H1 (cell line): ENCODE data around the gene CXorf65. TPM values are rescaled to one million over a fixed set of nuclear protein-coding genes. Genes with fewer than 3 reads are reported as not detected.

Experiments
- E2F6 ChIP-seq: IDR thresholded peaks from 2 replicates; pipeline ENCODE4 v1.6.1; 2012; ENCODE audit warnings: inconsistent platforms
- NANOG ChIP-seq: IDR thresholded peaks from 2 replicates; pipeline ENCODE4 v1.6.1; 2011; ENCODE audit warnings: low read length, low read depth, mild to moderate bottlenecking, inconsistent platforms; ENCODE audit not compliant: insufficient read depth, poor library complexity, severe bottlenecking
- polyA plus RNA-seq, 7 experiments: library from polyadenylated mRNA; depleted of rRNA in 3 of 7; stranded (reverse) in 5 of 7; unstranded in 2 of 7; fragments of >200 nt in 5 of 7; fragments of 200-250 nt in 2 of 7; gene quantifications; 1 replicate in 5 of 7; 2 replicates in 1 of 7; 4 replicates in 1 of 7; pipeline versions ENCODE4 v1.2.1 to v1.2.3, GENCODE V29; 2011 to 2013; ENCODE audit warnings: missing spikeins in 2 of 7, mixed read lengths in 2 of 7
- total RNA-seq: library from RNA; stranded (reverse); fragmentation: NEBNext Ultra II Directional; extraction: Animal tissue kit (Norgen Biotek cat#: 25700); gene quantifications from 2 replicates; pipeline ENCODE4 v1.2.1, GENCODE V29; 2021
- TF ChIP-seq, protein P1 (sequence below): IDR thresholded peaks from 2 replicates; pipeline ENCODE4 v1.6.1; 2012; ENCODE audit warnings: low read length, inconsistent platforms

The CXorf65 gene
- total and polyA plus RNA-seq, 2 of the 8 experiments (the other 6 are each of a cell fraction or from before 2014, with no cell fraction given), result not detected

GRCh38 chrX:71154641-71155040 is 48.1 kb upstream of the CXorf65 start (continued):
- TF ChIP-seq, protein P1, sequence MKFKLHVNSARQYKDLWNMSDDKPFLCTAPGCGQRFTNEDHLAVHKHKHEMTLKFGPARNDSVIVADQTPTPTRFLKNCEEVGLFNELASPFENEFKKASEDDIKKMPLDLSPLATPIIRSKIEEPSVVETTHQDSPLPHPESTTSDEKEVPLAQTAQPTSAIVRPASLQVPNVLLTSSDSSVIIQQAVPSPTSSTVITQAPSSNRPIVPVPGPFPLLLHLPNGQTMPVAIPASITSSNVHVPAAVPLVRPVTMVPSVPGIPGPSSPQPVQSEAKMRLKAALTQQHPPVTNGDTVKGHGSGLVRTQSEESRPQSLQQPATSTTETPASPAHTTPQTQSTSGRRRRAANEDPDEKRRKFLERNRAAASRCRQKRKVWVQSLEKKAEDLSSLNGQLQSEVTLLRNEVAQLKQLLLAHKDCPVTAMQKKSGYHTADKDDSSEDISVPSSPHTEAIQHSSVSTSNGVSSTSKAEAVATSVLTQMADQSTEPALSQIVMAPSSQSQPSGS, result no peak
- no peak for TF ChIP-seq NANOG
- TF ChIP-seq E2F6, result no peak
- TF ChIP-seq, all 59 proteins: peak for 0
